Fibroblast of lung (primary cell): ENCODE measurements around the gene RSPH4A. TPM values are rescaled to one million over a fixed set of nuclear protein-coding genes. Genes with fewer than 3 reads are reported as not detected.
"Not testable (repeated sequence)": the region's sequence is repeated elsewhere in the genome, so short reads cannot be mapped to it uniquely, and the experiment has no call there.

Experiments used
- DNase-seq, 2 donors: peaks; one replicate each; pipeline versions ENCODE4 v3.0.0 to v3.0.0-alpha.2; 2010; ENCODE audit warnings: low read depth in 2 of 2
- H2AFZ ChIP-seq: 2 replicates; pipeline ENCODE4 v1.5.1; 2012; ENCODE audit warnings: low read length, control low read depth, inconsistent platforms
- H3K27ac ChIP-seq: 2 replicates; pipeline ENCODE4 v1.5.1; 2011; ENCODE audit warnings: low read length, control low read depth; ENCODE audit not compliant: insufficient read depth
- H3K27me3 ChIP-seq: 2 replicates; pipeline ENCODE4 v1.5.1; 2011; ENCODE audit warnings: mild to moderate bottlenecking, low read length; ENCODE audit not compliant: control insufficient read depth, insufficient read depth
- H3K36me3 ChIP-seq: 2 replicates; pipeline ENCODE4 v1.5.1; 2011; ENCODE audit warnings: low read length; ENCODE audit not compliant: control insufficient read depth, insufficient read depth
- H3K4me1 ChIP-seq: 2 replicates; pipeline ENCODE4 v1.5.1; 2011; ENCODE audit warnings: low read length; ENCODE audit not compliant: control insufficient read depth, insufficient read depth; ENCODE audit errors: extremely low read depth
- H3K4me2 ChIP-seq: 2 replicates; pipeline ENCODE4 v1.5.1; 2011; ENCODE audit warnings: low read length, control low read depth; ENCODE audit not compliant: insufficient read depth; ENCODE audit errors: extremely low read depth
- H3K4me3 ChIP-seq, 4 experiments: fragments of 200-600 bp in 1 of 4; sonication (generic) in 1 of 4; replicated peaks in 1 of 4; 2 replicates each; pipeline ENCODE4 v1.5.1; 2011 to 2016; ENCODE audit warnings: low read length in 4 of 4, low read depth in 3 of 4, mild to moderate bottlenecking in 3 of 4, control low read depth in 2 of 4, inconsistent platforms in 1 of 4, mixed read lengths in 1 of 4; ENCODE audit not compliant: insufficient read depth in 1 of 4; ENCODE audit errors: control extremely low read depth in 1 of 4
- H3K79me2 ChIP-seq: 2 replicates; pipeline ENCODE4 v1.5.1; 2012; ENCODE audit warnings: mild to moderate bottlenecking, low read length, inconsistent platforms; ENCODE audit not compliant: control insufficient read depth, insufficient read depth
- H3K9ac ChIP-seq: 2 replicates; pipeline ENCODE4 v1.5.1; 2011; ENCODE audit warnings: mild to moderate bottlenecking, low read length, control low read depth; ENCODE audit not compliant: insufficient read depth
- H3K9me3 ChIP-seq: 2 replicates; pipeline ENCODE4 v1.5.1; 2012; ENCODE audit warnings: low read depth, low read length; ENCODE audit not compliant: control insufficient read depth, insufficient read depth
- H4K20me1 ChIP-seq: 2 replicates; pipeline ENCODE4 v1.5.1; 2011; ENCODE audit warnings: low read length; ENCODE audit not compliant: control insufficient read depth, insufficient read depth; ENCODE audit errors: extremely low read depth
- CTCF ChIP-seq, 2 donors: IDR thresholded peaks in 1 of 2; conservative IDR thresholded peaks in 1 of 2; 1 replicate in 1 of 2; 2 replicates in 1 of 2; pipeline ENCODE4 v1.5.1; 2011 to 2012; ENCODE audit warnings: low read length in 2 of 2, control low read depth in 1 of 2, inconsistent platforms in 1 of 2, low read depth in 1 of 2, mild to moderate bottlenecking in 1 of 2
- EZH2 ChIP-seq: IDR thresholded peaks from 2 replicates; pipeline ENCODE4 v1.5.1; 2012; ENCODE audit warnings: low read length, control low read depth, mild to moderate bottlenecking; ENCODE audit errors: missing control alignments
- polyA plus RNA-seq, 2 donors: library from polyadenylated mRNA; depleted of rRNA in 1 of 2; stranded (reverse) in 1 of 2; unstranded in 1 of 2; fragments of >200 nt; gene quantifications; 2 replicates each; pipeline ENCODE4 v1.2.1, GENCODE V29; 2011 to 2012; ENCODE audit warnings: missing spikeins in 1 of 2
- total RNA-seq: library from RNA; depleted of rRNA; stranded (reverse); fragments of >200 nt; gene quantifications from 2 replicates; pipeline ENCODE4 v1.2.1, GENCODE V29; 2014

The RSPH4A gene
- total and polyA plus RNA-seq, 2 donors (not counting 1 experiment from before 2014, with no cell fraction given): 0.17 to 0.18 TPM

- H3K9me3 ChIP-seq: no peaks in the 10 kb centered on the region
- H3K27me3 ChIP-seq: no peaks in the 10 kb centered on the region
- H2AFZ ChIP-seq: no peak overlapping the region
- H3K9ac ChIP-seq: no peak overlapping the region
- no peak for DNase-seq
- H3K4me1 ChIP-seq: no peaks in the 10 kb centered on the region
- no peak overlapping the region for H3K27ac ChIP-seq
- H3K79me2 ChIP-seq: no peaks in the 10 kb centered on the region
- no peak overlapping the region for H3K4me2 ChIP-seq
- no peaks in the 10 kb centered on the region for H4K20me1 ChIP-seq
- TF ChIP-seq EZH2: no peak
- no peak for TF ChIP-seq CTCF (conservative IDR thresholded peaks at IDR 0.05 in 1 of 2, IDR thresholded peaks at IDR 0.05 in 1 of 2; ENCODE audit: low read depth in 1 of 2, low read length in 2 of 2)
- peaks cover 2% of the 10 kb centered on the region for H3K36me3 ChIP-seq
- no peak overlapping the region for H3K4me3 ChIP-seq
Observed at GRCh38 chr6:116586738-116587137, 29.5 kb upstream of the RSPH4A start.

- H4K20me1 ChIP-seq: no peaks in the 10 kb centered on the region
- H3K36me3 ChIP-seq: peaks cover 2% of the 10 kb centered on the region
- H3K27ac ChIP-seq: no peak overlapping the region
- no peaks in the 10 kb centered on the region for H3K9me3 ChIP-seq
- H3K79me2 ChIP-seq: no peaks in the 10 kb centered on the region
- H3K4me3 ChIP-seq: no peak overlapping the region
- no peak overlapping the region for H3K9ac ChIP-seq
- no peak for DNase-seq
- H2AFZ ChIP-seq: no peak overlapping the region
- H3K4me2 ChIP-seq: no peak overlapping the region
- H3K4me1 ChIP-seq: no peaks in the 10 kb centered on the region
- H3K27me3 ChIP-seq: no peaks in the 10 kb centered on the region
- TF ChIP-seq CTCF (conservative IDR thresholded peaks at IDR 0.05 in 1 of 2, IDR thresholded peaks at IDR 0.05 in 1 of 2; ENCODE audit: low read depth in 1 of 2, low read length in 2 of 2) (no peak), EZH2 (no peak)
Observed at GRCh38 chr6:116595247-116595646, 21.0 kb upstream of the RSPH4A start.

DNA sequence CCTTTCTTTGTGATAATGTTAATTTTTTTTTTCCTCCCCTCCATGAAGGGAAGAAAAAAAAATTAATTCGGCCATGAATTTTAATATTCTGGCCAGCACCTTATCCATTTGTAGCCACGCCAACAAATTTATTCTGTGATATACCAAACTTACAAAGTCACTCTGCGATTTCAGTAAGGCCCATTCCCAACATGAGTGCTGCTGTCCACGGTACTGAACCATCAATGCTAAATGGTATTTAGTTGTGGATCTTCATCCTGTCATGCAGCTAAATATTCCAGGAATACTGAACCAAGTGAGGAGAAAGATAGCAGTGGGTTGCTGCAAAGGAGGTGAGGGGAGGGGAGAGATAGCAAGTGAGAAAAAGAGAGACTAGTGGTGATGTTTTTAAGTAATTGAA is 19.5 kb upstream of the RSPH4A start:
- Histone ChIP-seq H3K79me2 (no peaks in the 10 kb centered on the region), H3K4me2 (no peak overlapping the region), H3K27ac (no peak overlapping the region), H2AFZ (no peak overlapping the region), H4K20me1 (no peaks in the 10 kb centered on the region), H3K4me3 (no peak overlapping the region), H3K9ac (no peak overlapping the region), H3K9me3 (no peaks in the 10 kb centered on the region), H3K27me3 (no peaks in the 10 kb centered on the region), H3K4me1 (no peaks in the 10 kb centered on the region), H3K36me3 (no peaks in the 10 kb centered on the region)
- DNase-seq: peak; percentile 16 to 35
- TF ChIP-seq EZH2 (no peak), CTCF (conservative IDR thresholded peaks at IDR 0.05 in 1 of 2, IDR thresholded peaks at IDR 0.05 in 1 of 2; ENCODE audit: low read depth in 1 of 2, low read length in 2 of 2) (no peak)

DNA sequence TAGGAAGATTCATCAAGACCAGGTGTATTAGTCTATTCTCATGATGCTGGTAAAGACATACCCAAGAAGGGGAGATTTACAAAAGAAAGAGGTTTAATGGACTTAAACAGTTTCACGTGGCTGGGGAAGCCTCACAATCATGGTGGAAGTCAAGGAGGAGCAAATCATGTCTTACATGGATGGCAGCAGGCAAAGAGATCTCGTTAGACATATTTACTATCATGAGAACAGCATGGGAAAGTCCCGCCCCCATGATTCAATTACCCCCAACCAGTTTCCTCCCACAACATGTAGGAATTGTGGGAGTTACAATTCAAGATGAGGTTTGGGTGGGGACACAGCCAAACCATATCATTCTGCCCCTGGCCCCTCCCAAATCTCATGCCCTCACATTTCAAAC is 12.4 kb upstream of the RSPH4A start:
- not testable (repeated sequence) for H3K9me3 ChIP-seq, H4K20me1 ChIP-seq, H3K27me3 ChIP-seq, H3K27ac ChIP-seq, H3K4me2 ChIP-seq, DNase-seq, H3K36me3 ChIP-seq, H2AFZ ChIP-seq, H3K9ac ChIP-seq, H3K4me3 ChIP-seq, H3K79me2 ChIP-seq, H3K4me1 ChIP-seq

- not testable (repeated sequence) for H3K27me3 ChIP-seq, H3K36me3 ChIP-seq, H3K9ac ChIP-seq, H2AFZ ChIP-seq, H3K4me2 ChIP-seq, H3K79me2 ChIP-seq, H3K9me3 ChIP-seq, DNase-seq, H3K27ac ChIP-seq, H3K4me3 ChIP-seq, H3K4me1 ChIP-seq, H4K20me1 ChIP-seq
Observed at GRCh38 chr6:116604868-116605267, 11.4 kb upstream of the RSPH4A start.
